ENCODE measurements around the gene CD74.
"Not testable (repeated sequence)": the region's sequence is repeated elsewhere in the genome, so short reads cannot be mapped to it uniquely, and the experiment has no call there.

The CD74 gene

DNA sequence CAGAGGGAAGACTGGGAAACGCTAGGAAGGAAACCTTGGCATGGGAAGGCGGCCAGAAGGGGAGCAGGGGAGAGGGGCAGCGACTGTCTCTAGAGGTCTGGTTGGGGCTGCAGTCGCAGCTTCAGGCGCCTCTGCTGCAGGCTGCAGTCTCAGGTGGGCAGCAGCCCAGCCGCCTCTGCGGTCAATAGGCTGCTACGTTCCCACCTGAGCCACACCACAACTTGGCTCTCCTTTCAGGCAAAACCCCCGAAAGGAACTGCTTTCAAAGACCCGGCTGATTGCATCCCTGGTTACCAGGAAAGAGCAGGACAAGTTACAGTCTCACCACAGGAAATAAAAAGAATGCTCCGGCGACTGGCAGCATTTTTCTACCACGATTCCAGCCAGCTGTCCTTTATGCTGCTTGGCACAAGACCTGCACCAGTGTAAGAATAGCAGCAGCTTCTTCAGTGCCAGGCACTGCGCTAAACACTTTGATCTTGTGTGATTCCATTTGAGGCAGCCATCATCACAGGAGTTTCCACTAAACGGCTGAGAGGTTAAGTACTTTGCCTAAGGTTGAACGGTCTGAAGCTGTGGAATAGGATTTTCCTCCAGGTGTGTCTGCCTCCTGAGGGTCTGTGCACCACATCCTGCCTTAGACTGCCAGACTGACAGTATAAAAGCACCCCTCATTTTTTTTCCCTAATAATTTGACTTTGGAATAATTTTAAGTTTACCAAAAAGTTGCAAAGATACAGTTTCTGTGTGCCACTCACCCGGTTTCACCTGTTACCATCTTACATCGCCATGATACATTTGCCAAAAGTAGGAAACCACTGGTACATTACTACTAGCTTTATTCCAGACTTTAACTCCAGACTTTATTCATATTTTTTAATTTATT lies 29.3 kb upstream of the CD74 start:
- no peak for DNase-seq

DNA sequence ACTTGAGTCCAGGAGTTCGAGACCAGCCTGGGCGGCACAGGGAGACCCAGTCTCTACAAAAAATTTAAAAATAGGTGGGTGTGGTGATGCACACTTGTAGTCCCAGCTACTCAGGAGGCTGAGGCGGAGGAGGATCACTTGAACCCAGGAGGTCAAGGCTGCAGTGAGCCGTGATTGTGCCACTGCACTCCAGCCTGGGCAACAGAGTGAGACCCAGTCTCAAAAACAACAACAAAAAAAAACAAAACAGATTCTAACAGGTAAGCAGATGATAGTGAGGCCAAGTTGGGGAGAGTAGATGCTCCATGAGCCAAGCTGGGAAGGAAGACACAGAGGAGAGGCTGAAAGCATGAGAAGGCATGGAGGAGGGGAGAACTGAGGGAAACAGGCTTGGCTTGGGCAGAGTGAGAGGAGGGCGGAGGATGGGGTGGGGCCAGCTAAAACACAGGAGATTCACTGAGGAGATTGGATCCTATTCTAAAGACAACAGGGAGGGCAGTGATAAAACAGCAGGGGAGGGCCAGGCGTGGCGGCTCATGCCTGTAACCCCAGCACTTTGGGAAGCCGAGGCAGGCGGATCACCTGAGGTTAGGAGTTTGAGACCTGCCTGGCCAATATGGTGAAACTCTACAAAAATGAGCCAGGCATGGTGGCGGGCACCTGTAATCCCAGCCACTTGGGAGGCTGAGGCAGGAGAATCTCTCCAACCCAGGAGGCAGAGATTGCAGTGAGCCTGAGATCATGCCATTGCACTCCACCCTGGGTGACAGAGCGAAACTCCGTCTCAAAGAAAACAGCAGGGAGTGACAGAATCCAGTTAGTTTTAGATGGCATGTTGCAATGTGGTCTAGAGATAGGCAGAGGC lies 28.5 kb upstream of the CD74 start:
- DNase-seq = no peak

DNA sequence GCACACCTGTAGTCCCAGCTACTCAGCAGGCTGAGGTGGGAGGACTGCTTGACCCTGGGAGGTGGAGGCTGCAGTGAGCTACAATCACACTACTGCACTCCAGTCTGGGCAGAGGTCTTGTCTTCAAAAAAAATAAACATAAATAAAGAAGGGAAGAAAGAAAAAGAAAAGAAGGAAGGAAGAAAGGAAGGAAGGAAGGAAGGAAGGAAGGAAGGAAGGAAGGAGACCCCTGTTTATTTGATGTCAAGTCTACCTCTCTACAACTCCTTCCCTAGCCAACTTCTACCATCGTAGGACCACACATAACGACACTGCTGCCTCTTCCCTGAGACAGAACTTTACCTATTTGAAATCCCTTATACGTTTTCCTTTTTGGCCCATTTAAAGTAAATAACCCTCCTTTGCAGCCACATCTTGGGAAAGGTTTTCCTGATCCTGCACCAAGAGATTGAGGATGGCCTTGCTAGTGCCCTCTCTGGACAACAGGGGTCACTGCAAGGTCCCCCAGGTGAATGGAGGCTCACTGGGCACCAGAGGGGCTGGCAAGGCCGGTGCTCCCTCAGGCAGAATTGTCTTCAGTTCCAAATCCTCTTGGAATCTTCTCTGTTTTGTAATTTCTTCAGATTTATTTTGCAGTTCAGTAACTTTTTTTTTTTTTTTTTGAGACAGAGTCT lies 26.3 kb upstream of the CD74 start:
- DNase-seq = no peak

DNA sequence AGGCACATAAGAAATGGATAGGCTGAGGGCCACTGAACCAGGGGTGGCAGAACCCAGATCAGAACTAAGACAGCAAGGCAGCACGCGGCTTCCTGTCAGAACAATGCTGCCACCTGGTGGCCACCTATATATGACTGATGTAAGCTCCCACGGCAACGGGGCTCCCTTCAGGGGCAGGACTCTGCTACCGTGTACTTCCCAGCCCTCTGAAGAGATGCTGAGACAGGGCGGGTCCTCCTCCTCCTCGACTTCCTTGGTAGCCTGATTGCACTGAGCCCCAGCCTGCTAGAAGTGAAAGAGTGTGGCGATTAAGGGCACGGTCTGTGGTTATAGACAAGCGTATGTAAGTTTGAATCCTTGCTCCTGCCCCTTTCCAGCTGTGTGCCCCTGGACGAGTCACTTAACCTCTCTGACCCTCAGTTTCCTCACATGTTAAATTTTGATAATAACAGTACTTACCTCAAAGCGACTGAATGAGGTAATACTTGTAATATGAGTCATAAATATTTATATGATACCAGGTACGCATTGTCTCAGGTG lies 23.5 kb upstream of the CD74 start:
- peak; percentile 78 to 87 (median 83) for DNase-seq

DNA sequence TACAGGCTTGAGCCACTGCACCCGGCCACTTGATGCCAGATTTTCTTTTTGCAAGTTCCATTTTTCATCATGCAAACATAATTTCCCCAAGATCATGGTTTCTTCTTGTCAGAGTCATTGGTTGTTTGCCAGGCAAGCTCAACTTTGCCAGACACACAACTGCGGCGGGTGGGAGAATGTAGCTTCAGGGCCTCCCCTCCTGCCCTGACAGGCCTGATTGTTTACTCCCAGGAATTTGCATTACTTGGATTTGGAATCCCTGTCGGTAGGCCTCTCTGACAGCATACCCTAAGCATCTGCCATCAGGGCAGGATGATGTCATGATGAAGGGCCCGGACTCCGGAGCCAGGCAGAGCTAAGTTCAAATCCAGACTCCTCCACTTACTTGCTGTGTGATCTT lies 21.8 kb upstream of the CD74 start:
- DNase-seq = no peak

DNA sequence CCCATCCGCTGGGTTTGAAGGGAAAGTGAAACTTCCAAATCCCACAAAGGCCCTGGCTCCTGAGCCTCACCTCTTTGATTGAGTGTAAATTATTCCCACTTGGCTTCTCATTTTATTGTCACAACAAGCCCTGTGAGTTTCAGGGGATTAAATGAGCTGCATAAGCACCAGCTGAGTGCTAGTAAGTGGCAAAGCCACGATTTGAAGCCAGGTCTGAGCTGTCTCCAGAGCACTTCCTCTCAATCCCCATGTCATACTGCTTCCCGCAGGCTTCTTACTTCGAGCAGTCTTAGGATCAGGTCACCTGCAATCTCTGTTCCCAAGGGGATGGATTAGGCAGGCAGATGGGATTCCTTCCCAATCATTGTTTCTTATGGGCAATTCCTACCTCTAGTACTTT lies 18.9 kb upstream of the CD74 start:
- DNase-seq = no peak

DNA sequence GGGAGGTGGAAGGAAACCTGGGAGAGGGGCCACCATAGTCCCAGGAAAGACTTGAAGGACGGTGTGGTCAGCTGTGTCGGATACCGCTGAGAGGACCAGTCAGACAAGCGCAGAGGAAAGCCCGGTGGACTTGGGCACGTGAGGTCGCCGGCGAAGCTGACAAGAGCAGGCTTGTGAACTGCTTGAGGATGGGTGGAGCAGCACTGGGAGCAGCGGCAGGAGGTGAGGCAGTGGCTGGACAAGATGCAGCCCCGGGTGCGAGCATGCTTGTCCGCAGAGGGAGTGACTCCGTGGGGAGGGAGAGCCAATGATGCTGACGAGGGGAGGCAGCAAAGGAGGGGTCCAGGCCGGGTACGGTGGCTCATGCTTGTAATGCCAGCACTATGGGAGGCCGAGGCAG lies 18.3 kb upstream of the CD74 start:
- no peak for DNase-seq

DNA sequence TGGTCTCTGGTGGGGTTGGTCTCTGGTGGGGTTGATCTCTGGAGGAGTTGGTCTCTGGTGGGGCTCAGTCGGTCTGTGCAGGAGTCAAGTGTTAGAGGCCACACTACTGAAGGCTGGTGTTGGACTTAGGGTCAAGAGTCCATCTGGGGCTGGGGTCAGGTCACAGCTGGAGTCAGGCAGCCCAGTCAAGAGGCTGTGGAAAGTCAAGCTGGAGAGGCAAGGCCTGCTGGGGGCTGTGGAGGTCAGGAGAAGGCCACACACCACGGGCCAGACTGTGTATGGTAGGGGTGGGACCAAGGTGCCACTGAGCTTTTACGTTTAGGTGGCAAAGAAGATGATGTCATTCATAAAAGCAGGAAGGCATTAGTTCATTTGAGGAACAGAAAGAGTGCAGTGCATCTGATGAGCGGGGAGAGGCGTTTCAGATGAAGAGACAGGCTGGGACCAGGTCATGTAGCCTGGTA lies 16.7 kb upstream of the CD74 start:
- DNase-seq = no peak

DNA sequence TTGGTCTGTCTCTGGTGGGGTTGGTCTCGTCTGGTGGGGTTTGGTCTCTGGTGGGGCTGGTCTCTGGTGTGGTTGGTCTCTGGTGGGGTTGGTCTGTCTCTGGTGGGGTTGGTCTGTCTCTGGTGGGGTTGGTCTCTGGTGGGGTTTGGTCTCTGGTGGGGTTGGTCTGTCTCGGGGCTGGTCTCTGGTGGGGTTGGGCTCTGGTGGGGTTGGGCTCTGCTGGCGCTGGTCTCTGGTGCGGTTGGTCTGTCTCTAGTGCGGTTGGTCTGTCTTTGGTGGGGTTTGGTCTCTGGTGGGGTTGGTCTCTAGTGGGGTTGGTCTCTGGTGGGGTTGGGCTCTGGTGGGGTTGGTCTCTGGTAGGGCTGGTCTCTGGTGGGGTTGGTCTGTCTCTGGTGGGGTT lies 16.3 kb upstream of the CD74 start:
- no peak for DNase-seq

DNA sequence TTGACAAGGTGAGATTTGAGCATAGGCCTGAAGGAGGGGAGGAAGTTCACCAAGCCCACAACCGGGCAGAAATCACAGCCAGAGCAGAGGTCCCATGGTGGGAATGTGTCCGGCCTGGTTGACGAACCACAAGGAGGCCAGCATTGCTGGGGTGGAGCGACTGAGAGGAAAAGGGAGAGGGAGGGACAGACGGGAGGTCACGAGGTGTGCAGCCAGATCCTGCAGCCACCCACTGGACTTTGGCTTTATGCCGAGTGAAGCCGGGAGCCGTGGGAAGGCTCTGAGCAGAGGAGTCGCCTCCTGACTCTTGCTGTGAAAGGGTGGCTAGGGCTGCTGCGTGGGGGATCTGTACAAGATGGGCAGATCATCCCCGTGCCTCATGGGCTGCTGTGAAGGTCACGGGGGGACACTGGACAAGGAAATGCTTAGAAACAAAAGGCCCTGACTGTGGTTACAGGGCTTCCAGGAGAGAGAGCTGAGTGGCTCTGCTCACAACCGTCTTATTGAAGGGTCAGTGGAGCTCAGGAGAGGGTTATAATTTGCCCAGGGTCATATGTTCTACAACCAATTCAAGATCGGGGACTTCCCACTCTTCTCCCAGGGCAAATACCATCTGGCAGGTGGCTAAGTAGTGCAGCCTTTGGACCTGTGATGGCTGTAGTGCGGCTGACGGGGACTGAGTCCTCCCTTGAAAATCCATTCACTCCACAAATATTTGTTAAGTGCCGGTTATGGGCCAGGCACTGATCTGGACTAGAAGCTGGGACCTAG lies 15.6 kb upstream of the CD74 start:
- DNase-seq = no peak

DNA sequence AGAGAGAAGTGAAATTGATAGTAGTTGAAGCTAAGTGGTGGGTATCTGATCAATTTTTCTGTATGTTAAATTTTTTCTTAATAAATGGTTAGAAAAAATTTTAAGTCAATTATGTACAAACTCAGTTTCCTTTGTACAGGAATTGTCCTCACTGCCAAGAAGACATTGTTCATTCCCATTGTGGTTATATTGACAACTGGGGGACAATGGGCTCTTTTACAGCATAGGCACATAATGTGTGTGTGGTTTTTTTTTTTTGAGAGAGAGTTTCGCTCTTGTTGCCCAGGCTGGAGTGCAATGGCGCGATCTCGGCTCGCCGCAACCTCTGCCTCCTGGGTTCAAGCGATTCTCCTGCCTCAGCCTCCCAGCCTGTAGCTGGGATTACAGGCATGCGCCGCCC lies 13.5 kb upstream of the CD74 start:
- DNase-seq = not testable (repeated sequence)

DNA sequence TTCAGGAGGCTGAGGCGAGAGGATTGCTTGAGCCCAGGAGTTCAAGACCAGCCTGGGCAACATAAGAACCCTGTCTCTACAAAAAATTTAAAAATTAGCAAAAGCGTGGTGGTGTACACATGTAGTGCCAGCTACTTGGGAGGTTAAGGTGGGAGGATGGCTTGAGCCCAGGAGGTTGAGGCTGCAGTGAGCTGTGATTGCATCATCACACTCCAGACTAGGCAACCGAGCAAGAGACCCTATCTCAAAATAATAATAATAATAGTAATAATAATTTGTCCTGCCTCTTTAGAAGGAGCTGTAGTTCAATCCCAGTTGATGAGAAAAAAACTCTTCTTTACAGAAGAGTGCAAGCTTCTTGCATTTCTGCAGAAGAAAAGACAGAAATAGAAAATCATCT lies 10.0 kb upstream of the CD74 start:
- no peak for DNase-seq

DNA sequence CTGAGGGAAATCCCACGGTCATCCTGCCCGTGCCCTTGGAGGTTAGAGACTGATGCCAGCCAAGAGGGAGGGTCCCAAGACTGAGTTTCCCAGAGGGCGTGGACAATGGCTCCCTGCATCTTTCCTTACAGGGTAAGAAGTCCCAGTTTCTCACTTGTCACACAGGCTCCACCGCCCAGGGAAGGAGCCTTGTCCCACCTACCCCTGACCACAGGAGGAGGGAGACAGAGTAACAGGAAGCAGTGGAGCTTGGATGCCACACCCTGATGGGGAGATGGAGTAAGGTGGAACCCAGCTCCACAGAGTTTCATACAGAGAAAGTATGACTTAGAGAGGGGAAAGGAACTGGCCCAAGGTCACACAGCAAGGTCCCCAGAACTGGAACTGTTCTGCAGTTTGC lies 9.4 kb upstream of the CD74 start:
- no peak for DNase-seq

DNA sequence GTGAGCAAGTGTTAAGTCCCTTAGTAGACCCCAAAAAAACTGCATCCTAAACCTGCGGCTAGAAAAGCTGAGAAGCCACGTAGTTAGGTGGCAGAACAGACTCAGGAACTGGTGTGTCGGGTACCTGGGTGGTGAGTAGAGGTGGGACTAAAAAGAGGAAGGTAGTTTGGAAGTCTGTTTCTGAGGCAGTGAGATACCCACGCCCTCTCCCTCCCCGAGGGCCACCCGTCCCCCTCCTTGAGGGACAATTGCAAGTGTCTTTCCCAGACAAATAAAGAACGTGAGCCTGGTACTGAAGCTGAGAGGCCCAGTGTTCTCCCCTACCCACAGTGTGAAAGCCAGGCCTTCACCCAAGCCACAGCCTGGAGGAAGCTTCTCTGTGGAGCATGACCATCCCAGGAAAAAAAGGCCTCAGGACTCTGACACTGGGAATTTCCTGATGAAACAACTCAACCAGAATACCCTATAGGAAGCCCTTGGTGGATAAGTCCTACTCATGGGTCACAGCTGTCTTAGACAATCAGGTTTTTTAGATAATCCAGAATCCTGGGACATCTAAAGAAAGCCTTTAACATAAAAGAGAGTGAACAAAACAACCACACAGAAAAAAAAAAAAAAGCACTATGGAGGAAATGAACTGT lies 7.0 kb upstream of the CD74 start:
- no peak for DNase-seq

DNA sequence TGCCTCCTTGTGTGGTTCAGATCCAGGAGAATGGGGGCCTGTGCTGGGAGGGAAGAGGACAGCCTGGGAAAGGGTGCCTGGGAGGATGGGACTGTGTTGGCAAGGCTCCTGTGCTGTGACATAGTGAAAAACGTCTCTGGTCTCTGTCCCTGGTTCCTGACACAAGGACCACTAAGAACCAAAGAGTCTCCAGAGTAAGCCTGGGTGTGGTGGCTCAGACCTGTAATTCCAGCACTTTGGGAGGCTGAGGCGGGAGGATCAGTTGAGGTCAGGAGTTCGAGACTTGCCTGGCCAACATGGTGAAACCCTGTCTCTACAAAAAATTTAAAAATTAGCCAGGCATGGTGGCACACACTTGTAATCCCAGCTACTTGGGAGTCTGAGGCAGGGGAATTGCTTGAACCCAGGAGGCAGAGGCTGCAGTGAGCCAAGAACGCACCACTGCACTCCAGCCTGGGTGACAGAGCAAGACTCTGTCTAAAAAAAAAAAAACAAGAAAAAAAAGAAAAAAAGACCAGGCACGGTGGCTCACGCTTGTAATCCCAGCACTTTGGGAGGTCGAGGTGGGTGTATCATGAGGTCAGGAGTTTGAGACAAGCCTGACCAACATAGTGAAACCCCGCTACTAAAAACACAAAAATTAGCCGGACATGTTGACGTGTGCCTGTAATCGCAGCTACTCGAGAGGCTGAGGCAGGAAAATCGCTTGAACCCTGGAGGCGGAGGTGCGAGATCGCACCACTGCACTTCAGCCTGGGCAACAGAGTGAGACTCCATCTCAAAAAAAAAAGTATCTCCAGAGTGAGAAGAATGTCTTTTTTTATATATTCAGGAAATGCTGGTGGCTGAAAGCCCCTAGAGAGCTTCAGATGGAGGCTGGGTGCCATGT lies 1.4 kb upstream of the CD74 start:
- DNase-seq = not testable (repeated sequence)

DNA sequence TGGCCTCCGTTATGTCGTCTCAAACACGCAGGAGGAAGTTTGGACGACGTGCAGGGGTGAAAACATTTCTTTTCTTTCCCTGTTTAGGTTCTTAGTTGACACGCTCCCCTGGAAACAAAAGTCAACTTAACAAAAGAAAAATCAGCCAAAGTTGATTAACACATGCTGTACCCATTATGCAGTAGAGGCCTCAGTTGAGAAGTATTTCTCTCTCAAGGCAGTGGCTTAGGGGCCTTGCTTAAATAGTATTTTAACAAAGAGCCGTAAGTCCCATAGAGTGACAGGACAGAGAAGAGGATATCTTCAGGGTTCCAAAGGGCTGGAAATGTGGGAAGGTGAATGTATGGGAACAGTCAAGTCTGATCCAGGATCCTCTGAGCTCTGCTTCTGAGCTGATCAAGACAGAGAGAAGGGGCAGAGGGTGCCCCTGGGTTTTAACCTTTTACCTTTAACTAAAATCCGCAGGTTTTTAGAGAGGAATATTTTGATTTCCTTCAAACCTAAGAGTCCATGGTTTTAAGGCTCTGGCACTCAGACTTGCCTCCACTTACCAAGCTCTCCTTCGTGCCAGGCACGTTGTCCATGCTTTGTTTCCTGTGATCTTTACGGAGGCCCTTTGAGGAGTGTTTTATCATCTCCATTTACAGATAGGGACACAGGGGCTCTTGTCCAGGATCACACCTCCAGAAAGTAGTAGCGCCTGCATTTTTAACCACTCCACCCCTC lies 629 bp upstream of the CD74 start:
- no peak for DNase-seq

DNA sequence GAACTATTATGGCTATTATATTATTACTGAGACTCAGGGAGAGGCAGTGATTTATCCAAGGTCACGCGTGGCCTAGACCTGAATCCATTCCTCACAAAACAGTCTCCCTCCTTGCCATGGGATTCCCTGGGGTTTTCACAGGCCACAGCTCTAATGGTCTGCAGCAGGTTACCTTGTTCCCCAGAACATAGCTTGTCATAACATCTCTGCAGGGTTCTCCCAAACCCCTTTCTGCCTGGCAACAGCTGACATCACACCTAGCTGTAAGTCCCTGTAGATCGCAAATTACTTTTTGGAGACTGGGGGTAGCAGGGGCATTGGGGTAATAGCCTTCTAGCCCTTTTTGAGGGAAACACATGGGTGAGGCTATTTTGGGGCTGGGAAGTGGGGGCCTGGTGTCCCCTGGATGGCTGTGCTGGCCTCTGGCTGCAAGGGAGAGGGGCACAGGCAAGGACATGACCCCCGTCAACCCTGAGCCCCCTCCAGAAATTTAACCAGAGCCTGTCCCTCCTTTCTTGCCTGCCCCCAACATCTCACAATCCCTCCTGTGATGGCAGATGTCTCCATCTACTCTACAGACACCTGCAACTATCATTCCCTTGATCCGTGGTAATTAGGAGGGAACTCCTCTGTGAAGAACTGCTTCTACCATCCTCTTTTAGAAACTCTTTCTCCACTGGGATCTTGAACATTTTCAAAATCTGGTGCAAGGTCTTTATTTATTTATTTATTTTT lies 1.3 kb downstream of the CD74 start:
- DNase-seq = peak in 3 of 4 experiments; percentile 27 to 48 (median 43)

DNA sequence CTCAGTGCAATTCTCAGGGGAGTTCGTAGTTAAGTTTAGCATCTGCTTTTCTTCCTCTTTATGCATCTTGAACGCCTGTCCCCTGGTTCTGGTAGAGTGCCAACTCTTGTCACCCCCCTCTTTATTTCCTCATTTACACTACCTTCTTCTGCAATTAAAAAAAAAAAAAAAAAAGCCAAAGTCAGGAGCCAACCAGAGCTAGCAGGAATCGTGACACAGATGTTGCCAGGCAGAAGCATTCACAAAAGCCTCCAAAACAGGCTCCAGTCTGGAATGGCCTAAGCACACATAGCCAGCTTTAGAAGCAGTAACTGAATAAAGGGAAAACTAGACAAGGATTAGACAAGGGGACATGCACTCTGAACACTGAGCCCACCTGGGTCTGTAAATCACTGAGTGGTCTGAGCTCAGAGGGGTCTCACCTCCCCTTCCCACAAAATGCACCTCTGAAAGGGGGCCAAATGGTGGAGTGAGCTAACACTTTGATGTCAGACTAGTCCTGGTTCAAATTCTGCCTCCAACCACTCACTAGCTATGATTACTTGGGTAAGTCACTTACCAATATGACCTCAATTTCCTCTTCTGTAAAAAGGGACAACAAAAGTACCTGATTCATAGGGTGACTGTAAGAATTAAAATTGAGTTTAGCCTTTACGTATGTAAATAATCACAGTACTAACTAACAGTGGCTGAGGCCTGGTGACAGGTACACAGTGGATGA lies 2.0 kb downstream of the CD74 start:
- DNase-seq = no peak

Measured in activated CD4-positive, CD25-positive, alpha-beta regulatory T cell (primary cell).